Measurements from ENCODE around the gene GALNT12.

Gene GALNT12

DNA sequence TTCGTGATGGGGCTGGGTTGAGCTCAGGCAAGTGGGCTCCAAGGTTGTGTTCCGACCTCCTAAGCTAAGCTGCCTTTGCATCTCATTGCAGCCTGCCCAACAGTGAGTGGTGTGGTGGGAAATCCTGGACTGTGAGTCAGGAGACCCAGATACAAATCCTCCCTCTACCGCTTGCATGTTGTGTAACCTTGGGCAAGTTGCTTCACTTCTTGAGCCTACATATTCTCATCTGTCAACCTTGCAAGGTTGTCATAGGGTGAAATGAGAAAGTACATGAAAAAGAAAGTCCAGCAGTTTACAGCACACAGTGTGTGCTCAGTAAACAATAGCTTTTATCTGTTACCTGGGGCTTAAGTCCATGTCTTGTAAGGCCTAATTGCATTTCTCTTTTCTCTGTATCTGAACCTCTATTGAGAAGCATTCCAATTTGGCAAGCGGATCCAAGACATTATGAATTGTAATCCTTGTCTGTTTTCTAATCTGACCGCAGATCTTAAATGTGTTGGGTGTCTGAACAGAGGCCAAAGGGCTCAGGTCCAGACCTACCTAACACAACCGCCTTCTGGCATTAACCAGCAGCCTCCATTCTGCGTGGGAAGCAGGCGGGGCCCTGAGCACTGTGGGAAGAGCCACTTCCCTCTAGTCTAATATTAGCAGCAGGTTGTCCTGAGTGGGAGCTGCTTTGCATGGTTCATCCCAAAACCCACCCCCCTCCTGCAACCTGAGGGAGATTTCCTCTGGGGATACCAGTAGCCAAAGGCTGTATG lies 1.8 kb upstream of the GALNT12 start:
- no peak for DNase-seq

DNA sequence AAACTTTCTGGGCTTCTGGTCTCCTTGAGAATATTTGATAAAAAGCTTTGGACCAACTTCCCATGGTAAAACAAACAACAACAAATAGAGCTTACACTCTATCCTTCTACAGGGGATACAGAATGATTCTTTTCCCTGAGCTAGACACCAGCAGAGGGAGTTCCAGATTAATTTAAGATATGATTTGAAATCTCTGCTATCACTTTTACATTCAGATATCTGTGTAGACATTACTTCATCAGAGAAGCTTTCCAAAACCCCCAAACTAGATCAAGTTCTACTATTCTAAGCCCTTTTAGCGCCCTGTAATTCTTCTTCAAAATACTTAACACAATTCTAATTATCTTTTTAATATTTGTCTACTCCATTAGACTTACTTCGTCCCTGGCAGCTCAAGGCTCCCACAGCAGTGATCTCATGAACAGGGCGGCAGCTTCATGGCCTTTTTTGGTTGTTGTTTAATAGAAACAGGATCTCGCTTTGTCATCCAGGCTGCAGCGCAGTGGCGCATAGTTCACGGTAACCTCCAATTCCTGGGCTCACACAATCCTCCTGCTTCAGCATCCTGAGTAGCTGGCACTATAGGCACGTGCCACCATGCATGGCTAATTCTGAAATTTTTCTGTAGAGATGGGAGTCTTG lies 955 bp upstream of the GALNT12 start:
- no peak for DNase-seq

DNA sequence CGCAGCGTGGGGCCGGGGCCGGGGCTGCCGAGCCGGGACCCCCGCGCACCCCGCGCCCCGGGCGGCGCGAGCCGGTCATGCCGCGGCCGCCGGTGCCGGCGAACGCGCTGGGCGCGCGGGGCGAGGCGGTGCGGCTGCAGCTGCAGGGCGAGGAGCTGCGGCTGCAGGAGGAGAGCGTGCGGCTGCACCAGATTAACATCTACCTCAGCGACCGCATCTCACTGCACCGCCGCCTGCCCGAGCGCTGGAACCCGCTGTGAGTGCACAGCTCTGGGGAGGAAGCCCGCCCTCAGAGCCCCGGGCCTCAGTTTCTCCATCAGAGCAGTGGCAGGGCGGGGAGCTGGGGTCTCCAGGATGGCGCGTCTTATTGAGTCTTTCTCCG lies 335 bp downstream of the GALNT12 start:
- no peak for DNase-seq

DNA sequence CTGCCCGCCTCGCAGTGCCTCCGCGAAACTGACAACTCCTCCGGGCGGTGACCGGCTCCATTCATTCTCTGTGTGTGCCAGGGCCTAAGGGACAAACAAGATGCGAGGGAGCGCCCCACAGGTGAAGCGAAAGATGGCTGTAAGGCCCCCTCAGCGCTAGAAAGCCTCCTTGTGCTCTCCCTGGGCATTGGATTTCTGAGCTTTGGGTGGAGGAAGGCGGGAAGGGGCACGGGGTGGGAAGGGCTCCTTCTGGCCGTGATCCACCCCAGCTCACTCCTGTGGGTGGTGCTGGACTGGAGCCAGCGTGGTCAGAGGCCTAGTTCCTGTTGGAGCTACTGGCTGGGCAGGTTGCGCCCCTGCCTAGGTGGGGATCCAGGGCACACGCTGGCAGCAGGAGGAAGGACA lies 943 bp downstream of the GALNT12 start:
- DNase-seq = no peak

DNA sequence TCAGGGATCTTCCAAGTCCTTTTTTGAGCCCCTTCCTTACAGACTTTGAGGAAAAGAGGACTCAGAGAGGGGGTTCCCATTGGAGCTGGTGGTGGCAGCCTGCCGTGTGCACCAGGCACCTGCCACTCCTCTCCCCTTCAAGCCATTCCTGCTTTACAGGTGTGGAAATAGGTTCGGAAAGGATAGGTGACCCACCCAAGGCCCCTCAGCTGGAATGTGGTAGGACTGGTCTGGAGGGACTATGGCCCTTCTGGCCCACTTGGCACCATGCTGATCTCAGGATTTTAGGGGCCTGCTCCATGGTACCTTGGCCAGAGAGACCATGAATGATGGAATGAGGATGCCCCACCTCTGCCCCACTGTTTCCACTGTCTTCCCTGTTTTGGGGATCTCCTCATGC lies 1.4 kb downstream of the GALNT12 start:
- no peak for DNase-seq

DNA sequence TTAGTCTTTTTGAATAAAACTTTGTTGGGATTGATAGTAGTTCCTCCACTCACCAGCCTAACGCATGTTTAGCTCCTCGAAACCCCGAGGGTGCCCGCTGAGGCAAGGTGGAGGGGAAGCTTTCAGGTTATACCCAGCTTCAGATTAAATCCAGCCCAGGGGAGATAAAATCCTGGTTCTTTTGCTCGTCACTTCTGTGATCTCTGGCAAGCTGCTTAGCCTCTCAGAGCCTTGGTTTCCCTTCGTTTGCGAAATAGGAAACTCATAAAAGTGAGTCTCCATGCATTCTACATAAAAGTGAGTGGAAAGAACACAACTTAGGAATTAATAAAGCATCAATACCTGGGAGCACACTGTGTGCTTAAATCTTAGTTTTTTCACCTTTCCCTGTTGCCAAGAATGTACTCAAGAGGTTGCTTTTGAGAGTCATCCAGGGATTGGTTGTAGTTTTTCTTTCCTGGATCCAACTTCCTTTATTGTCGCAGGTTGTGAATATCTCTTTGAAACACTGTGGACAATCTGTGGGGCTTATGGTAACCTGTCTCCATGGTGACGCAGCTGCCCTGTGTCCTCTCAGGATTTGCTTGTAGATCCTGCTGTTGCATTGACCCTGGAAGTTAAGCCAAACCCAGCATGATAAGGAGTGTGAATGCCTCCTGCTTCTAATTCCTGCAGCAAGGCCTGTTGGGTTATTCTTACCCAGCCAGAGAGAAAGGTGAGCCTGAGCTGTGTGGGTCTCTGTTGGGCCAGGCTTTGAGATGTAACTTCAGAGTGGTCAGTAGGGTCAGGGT lies 2.0 kb downstream of the GALNT12 start:
- DNase-seq = no peak

DNA sequence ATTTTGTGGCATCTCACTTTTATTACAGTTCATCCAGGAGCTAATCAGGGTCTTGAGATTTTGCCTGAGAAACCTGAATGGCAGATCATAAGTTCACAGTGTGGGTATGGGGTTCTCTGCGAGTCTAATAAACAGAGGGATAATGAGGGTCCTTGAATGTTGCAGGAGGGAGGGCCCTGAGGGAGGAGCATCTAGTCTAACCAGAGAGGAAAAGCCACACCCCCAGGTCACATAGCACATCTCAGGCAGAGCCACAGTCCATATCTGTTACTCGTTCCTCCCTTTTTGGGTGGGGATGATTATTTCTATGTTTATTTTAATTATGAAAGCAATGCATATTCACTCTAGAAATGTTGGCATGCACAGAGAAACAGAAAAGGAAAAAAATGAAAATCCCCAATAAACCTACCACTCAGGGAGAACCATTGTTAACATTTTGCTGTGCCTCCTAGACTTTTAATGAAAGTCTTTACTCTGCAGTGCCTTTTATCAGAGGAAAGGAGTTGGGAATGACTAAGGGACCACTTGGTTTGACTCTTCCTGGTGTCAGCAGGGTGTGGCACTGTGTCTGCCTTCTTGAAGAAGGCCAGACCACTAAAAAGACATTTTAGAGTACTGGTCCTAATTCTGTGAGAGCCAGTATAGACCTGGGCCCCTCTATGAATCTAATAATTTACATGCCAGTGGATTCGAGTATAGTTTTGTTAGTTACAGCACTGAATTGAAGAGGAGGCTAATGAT lies 2.8 kb downstream of the GALNT12 start:
- no peak for DNase-seq

DNA sequence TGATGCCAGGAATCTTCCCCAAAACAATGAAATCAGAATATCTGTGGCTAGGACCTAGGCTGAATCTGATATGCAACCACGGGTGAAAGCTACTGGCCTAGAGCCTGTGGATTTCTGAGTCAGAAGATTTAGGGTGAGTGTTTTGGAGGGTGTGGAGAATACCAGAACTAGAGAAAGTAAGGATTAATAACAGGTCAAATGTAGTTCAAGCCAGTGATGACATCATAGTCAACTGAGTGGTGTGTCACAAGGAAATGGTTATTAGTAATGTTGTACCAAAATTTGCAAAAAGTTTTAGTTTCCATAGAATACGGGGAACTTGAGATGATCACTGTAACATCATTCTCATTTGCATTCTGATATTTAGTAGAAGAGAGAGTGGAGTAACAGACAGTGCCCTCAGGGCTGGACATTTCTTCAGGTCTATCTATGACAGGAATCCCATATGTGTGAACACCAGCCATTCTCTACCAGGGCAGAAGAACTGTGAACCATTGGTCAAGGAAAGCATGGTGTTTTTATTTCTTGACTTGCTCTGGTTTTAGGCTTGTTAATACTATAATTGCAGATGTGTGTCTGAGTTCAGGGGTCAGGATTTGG lies 3.7 kb downstream of the GALNT12 start:
- DNase-seq = no peak

DNA sequence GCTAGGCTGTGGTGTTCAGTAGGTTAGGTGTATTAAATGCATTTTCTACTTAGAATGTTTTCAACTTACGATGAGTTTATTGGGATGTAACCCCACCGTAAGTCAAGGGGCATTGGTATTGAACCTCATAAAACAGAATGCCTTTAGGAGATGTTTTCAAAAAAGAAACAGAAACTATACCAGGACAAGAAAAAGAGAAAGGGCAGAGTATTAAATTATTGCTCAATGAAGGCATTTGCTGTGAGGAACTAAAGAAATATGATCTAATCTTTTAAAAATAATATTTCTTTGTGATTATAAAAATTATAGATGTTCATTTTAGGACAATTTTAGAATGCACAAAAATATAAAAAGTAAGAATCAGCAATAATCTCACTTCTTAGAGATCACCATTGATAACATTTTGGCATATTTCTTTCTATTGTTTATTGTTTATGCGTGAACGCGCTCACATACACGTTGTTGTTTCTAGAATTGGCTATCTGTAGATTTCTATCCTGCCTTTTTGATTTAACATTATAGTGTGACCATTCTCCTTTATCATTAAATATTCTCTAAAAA lies 8.0 kb downstream of the GALNT12 start:
- no peak for DNase-seq

DNA sequence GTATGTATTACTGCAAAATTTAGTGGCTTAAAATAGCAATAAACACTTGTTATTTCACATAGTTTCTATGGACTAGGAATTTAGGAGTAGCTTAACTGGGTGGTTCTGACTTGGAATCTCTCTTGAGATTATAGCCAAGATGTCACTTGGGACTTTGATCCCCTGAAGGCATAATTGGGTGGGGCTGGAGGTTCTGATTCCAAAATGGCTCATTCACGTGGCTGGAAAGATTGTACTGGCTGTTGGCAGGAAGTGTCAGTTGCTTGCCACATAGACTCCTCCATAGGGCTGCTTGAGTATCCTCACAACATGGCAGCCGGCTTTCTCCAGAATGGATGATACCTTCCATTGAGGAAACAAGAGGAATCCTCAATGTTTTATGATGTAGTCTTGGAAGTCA lies 11.3 kb downstream of the GALNT12 start:
- no peak for DNase-seq

DNA sequence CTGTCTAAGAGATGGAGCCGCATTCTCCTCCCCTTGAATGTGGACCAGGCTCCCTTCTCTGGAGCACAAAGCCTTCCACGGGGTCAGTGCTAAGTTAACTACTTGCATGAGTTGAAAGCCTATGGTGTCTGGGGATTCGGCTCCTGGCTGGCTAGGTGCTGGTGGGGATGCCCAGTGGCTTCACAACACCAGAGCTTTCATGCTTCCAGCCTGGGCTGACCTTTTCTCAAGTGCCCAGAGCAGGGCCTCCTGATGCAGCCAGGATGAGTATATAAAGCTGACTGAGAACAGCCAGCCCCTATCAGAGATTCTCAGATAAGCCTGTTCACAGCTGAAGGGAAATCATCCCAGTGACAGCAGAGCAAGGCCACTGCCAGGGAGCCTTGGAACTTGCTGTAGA lies 11.8 kb downstream of the GALNT12 start:
- no peak for DNase-seq

DNA sequence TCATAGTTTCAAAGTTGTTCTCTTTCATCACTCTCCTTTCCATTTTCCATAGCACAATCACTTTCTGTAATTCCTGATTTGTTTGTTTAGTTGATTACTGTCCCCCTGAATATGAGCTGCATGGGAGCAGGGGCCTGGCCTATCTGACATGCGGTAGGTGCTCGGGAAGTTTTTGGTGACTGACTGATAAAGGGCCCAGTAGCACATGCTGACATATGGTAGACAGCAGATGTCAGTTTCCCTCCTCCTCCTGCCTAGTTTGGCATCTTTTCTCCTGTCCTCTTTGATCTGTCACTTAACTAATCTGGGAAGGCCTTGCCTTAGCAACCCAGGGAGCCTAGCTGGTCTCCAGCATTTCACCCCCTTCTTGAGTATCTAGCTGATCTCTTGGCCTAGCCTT lies 14.4 kb downstream of the GALNT12 start:
- DNase-seq = no peak

DNA sequence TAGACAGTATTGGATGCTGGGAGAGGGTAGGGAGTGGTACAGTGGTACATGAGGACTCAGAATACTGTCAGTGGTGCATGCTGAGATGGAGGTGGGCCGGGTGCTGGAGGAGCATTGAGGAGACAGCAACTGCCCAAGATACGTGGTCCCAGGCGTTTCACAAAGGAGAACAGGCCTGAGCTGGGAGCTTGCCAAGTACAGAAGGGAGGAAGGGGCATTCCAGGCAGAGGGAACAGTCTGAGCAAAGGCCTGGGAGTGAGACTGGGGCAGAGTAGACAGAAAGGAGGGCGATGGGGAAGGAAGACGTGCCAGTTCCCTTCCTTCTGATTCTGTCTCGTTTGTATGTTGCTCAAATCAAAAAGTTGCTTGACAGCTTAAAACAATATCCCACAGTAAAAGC lies 15.2 kb downstream of the GALNT12 start:
- no peak for DNase-seq

DNA sequence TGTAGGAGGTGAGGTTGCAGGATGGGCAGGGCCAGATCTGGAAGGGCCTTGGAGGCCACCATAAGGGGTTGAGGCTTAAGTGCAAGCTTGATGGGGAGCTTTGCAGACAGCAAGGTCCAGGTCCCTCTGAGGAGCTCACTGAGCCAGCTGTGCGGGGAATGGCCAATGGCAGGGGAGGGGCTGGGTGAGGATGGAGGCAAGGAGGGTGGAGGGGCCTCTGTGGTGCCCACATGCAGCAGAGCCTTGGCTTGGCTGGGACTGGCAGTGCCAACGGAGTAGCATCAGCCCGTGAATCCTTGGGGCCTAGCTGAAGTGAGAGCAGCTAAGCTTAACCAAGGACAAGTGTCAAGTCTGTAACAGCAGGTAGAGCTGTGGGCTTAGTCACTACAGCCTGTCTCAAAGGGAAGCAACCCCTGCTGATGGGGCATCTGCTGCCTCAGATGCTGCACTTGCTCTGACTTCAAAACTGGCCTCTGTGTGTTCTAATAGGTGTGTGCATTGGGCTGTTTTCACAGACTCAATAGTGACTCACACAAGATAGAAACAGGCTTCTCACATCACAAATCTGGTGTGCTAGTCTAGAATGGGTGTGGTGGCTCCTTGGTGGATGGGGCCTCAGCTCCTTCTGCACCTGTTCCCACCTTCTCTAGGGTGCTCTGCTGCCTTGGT lies 16.3 kb downstream of the GALNT12 start:
- no peak for DNase-seq

DNA sequence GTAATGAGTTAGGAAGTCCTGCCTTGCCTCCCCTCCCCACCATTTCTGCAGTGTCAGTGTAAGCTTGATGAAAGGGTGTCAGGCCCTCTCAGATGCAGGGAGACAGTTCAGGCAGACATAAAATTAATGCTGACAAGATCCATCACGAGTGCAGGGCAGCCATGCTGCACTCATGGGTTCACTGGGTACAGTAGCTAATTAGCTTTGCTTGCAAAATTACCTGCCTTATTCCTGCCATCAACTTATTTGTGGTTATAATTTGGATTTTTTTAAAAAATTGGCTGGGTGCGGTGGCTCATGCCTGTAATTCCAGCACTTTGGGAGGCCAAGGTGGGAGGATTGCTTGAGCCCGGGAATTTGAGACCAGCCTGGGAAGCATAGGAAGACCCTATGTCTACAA lies 17.9 kb downstream of the GALNT12 start:
- DNase-seq = no peak

DNA sequence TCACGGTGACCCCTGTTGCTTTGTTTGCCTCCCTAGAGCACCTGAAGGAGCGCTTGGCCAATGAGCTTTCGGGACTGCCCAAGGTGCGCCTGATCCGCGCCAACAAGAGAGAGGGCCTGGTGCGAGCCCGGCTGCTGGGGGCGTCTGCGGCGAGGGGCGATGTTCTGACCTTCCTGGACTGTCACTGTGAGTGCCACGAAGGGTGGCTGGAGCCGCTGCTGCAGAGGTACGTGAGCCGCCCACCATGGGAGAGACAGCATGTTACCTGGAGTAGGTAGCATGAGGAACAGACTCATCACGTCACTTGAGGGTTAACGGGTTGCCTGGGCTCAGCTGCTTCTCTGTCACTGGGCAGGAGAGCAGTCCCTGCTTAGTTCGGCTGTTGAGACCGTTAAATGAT lies 19.2 kb downstream of the GALNT12 start:
- no peak for DNase-seq

DNA sequence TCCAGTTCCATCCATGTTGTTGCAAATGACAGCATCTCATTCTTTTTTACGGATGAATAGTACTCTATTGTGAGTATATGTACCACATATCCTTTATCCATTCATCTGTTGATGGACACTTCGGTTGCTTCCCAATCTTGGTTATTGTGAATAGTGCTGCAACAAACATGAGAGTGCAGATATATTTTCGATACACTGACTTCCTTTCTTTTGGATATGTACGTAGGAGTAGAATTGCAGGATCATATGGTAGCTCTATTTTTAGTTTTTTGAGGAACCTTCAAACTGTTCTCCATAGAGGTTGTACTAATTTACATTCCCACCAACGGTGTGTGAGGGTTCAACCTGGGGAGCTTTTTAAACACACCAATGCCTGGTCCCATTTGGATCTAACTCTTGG lies 22.3 kb downstream of the GALNT12 start:
- no peak for DNase-seq

DNA sequence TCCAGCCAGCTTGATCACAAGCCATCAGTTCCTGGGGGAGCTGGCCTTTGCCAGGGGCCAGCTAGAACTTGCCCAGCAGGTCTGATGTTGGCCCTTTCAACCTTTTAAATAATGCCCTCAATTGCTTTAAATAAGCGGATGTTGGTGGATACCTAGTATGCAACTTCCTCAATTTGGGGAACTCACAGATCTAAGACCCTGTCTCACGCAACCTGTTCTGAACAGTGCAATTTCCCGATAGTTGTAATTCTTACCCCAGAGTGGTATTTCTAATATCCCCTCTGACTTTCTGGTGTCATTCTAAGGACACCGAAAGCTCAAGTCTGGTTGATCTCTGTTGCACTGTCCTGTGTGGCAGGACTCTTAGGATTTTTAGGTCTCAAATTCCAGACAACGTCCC lies 23.1 kb downstream of the GALNT12 start:
- DNase-seq = peak; percentile 33

DNA sequence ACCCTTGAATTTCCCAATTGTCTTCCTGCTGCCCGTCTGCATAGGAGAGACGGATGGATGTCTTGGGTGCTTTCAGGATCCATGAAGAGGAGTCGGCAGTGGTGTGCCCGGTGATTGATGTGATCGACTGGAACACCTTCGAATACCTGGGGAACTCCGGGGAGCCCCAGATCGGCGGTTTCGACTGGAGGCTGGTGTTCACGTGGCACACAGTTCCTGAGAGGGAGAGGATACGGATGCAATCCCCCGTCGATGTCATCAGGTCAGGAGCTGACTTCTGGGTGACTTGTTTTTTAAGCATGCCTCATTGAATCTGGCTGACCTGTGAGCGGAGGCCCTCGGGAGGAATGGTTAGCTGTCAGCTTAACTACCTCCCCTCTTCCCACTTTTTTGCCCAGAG lies 24.2 kb downstream of the GALNT12 start:
- DNase-seq = no peak

DNA sequence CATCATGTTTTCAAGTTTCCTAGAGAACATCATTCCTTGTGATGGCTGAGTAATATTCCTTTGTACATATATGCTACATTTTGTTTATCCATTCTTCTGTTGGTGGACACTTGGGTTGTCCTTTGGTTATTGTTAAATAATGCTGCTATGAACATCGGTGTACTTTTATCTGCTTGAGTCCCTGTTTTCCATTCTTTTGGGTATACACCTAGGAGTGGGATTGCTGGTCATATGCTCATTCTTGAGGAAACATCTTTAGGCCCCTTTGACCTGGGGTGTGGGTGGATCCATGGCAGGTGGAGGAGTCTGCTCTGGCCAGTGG lies 25.3 kb downstream of the GALNT12 start:
- DNase-seq = no peak

DNA sequence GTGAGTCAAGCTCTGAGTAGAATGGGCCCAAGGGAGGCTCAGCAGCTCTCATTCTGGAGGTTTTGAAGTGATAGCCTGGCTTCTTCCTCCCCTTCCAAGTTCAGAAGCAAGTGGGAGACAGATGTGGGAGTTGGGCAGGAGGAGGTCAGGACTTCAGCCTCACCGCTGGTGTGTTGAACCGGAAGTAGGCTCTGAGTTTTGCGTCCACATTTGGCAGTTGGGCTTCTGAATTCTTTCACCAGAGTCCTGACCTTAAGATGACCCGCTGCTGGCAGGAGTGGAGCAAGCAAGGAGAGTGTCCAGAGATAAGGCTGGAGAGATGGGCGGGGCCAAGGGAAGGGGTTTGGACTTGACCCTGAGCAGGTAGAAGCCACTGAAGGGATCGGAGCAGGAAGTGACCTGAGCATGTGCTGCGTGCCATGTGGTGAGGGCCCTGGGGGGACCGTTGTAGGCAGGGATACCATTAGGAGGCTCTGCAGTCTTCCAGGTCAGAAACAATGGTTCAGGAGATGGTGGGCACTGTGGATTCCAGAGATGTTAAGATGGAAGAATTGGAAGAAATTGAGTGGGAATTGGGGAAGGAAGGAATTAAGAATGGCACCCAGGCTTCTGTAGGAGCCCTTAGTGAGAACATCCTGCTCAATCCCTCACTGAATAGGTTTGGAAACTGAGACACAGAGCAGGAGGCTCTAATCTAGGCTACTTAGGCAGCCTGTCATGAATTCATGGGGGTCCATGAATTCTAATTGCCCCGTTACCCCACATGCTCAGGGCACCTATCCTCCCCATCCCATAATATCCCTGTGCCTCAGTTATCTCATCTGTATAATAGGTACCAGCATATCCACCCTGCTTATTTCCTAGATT lies 25.9 kb downstream of the GALNT12 start:
- DNase-seq = no peak

Data from SIG-M5 (cell line).